Measurements from ENCODE around the gene TRPC4AP.

TRPC4AP gene

GRCh38 chr20:34978092-34978744 is 114.4 kb downstream of the TRPC4AP start:
- no peak for TF ChIP-seq CTCF (IDR thresholded peaks at IDR 0.05; ENCODE audit: insufficient read depth, low read depth, low read length, missing control alignments)
- no peak for DNase-seq (ENCODE audit: low read depth)
- no peak overlapping the region for H3K4me3 ChIP-seq (ENCODE audit: low read length)

GRCh38 chr20:34977365-34978091 is 115.1 kb downstream of the TRPC4AP start:
- H3K4me3 ChIP-seq (ENCODE audit: low read length) = no peak overlapping the region
- DNase-seq (ENCODE audit: low read depth) = no peak
- no peak for TF ChIP-seq CTCF (IDR thresholded peaks at IDR 0.05; ENCODE audit: insufficient read depth, low read depth, low read length, missing control alignments)

GRCh38 chr20:34976286-34976685 is 116.3 kb downstream of the TRPC4AP start:
- no peak overlapping the region for H3K4me3 ChIP-seq (ENCODE audit: low read length)
- TF ChIP-seq CTCF (IDR thresholded peaks at IDR 0.05; ENCODE audit: insufficient read depth, low read depth, low read length, missing control alignments) = no peak
- DNase-seq (ENCODE audit: low read depth) = no peak

GRCh38 chr20:34974246-34974645 is 118.4 kb downstream of the TRPC4AP start:
- DNase-seq (ENCODE audit: low read depth) = no peak
- TF ChIP-seq CTCF (IDR thresholded peaks at IDR 0.05; ENCODE audit: insufficient read depth, low read depth, low read length, missing control alignments) = no peak
- no peak overlapping the region for H3K4me3 ChIP-seq (ENCODE audit: low read length)

- no peak for TF ChIP-seq CTCF (IDR thresholded peaks at IDR 0.05; ENCODE audit: insufficient read depth, low read depth, low read length, missing control alignments)
- no peak for DNase-seq (ENCODE audit: low read depth)
- no peak overlapping the region for H3K4me3 ChIP-seq (ENCODE audit: low read length)
These were observed 120.9 kb downstream of the TRPC4AP start for GRCh38 chr20:34971561-34972235.

GRCh38 chr20:34970846-34971560 is 121.6 kb downstream of the TRPC4AP start:
- no peak overlapping the region for H3K4me3 ChIP-seq (ENCODE audit: low read length)
- TF ChIP-seq CTCF (IDR thresholded peaks at IDR 0.05; ENCODE audit: insufficient read depth, low read depth, low read length, missing control alignments) = no peak
- no peak for DNase-seq (ENCODE audit: low read depth)
